Measurements from ENCODE around the gene LBHD2. TPM values are rescaled to one million over a fixed set of nuclear protein-coding genes. Genes with fewer than 3 reads are reported as not detected.

The LBHD2 gene
- total RNA-seq, 1 donor from 2014 or later: not detected

DNA sequence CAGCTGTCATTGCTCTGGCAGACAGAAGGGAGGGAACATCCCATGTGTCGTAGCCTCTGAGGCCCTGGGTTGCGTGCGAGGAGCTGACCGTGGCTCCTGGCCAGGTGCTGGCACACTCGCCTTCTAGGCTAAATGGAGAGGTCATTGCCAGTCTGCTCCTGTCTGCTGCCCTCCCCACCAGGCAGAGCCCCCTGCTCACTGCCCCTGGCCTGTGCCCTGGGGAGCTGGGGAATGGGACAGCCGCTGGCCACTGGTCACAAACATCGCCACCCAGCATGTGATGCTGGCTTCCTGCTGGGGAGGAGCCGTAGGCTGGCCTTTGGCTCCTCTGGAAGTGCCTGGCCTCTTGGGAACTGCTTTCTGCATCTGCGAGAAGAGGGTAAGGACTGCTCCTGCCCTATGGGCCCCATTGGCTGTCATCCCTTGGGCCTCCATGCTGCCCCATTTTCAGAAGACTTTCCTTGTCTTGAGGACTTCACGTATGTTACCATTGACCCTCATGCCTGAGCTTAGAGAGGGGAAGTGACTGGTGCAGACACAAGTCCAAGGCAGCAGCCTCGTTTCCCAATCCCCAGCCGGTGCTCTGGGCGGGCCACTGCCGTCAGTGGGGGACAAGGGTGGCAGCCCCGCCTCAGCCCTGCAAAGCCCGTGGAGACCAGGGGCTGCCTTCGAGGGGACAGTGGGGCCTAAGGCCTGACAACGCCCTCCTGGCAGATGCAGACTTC is 37.3 kb downstream of the LBHD2 start:
- H3K36me3 Mint-ChIP-seq: no peaks in the 10 kb centered on the region
- no peak overlapping the region for H3K27ac Mint-ChIP-seq
- H3K4me1 Mint-ChIP-seq (ENCODE audit: unreplicated experiment): peaks cover 12% of the 10 kb centered on the region
- H3K4me3 Mint-ChIP-seq: peak overlapping the region; percentile 67
- H3K27me3 Mint-ChIP-seq: peaks cover 15% of the 10 kb centered on the region
- TF ChIP-seq, protein P1, sequence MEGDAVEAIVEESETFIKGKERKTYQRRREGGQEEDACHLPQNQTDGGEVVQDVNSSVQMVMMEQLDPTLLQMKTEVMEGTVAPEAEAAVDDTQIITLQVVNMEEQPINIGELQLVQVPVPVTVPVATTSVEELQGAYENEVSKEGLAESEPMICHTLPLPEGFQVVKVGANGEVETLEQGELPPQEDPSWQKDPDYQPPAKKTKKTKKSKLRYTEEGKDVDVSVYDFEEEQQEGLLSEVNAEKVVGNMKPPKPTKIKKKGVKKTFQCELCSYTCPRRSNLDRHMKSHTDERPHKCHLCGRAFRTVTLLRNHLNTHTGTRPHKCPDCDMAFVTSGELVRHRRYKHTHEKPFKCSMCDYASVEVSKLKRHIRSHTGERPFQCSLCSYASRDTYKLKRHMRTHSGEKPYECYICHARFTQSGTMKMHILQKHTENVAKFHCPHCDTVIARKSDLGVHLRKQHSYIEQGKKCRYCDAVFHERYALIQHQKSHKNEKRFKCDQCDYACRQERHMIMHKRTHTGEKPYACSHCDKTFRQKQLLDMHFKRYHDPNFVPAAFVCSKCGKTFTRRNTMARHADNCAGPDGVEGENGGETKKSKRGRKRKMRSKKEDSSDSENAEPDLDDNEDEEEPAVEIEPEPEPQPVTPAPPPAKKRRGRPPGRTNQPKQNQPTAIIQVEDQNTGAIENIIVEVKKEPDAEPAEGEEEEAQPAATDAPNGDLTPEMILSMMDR (conservative IDR thresholded peaks at IDR 0.05): no peak
- no peaks in the 10 kb centered on the region for H3K9me3 Mint-ChIP-seq
- no peak for DNase-seq (ENCODE audit: extremely low spot score, unreplicated experiment)

DNA sequence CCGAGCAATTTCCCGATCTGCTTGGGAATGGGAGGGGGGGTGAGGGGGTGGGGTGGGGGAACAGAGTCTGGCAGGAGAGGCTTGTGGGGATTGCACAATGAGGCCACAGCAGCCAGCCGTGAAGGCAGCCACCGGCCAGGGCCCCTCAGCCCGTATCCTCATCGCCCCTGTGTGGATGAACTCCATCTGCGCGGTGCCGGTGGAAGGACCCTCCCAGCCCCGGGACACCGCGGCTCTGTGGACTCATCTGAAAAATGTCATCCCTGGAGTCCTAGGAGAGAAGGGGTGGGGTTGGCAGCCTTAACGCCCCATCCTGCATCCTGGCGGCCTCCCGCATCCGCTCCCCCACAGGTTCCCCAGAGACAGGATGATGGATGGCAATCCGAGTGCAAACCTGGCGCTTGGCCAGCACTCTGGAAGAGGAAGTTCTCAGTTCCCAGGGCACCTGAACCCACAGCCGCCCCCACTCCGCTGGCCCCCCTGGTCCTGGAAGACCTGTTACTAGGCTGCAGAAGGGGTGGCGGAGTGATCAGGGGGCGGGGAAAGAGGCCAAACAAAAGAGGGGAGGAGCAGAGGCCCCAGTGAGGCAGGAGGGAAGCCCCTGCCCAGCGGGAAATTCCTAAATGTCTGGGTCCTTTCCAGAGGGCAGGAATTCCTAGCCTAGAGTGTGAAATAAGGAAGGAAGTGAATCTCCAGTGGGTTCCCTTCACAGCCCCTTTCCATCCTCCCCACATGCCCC is 38.0 kb downstream of the LBHD2 start:
- H3K4me1 Mint-ChIP-seq (ENCODE audit: unreplicated experiment): peaks cover 14% of the 10 kb centered on the region

DNA sequence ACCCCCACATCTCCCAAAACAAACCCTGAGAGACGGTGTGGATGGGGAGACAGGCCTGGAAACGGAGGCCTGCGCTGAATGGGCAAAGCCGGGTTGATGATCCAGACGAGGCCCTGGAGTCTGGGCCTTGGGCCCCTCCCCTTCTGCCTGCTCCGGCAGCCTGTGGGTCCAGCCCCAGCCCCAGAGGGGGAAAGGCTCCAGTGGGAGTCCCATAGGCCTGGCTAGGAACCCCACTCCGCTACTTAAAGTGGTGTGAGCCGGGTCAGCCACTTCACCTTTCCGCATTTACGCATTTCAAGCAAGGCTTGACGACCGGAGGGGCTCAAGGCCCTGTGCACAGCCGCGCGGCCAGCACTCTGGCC is 38.6 kb downstream of the LBHD2 start:
- Mint-ChIP-seq H3K27ac (no peak overlapping the region), H3K27me3 (peaks cover 16% of the 10 kb centered on the region), H3K4me1 (ENCODE audit: unreplicated experiment) (peaks cover 14% of the 10 kb centered on the region), H3K36me3 (no peaks in the 10 kb centered on the region), H3K9me3 (no peaks in the 10 kb centered on the region), H3K4me3 (peak overlapping the region; percentile 76)
- no peak for DNase-seq (ENCODE audit: extremely low spot score, unreplicated experiment)
- TF ChIP-seq, protein P1 (conservative IDR thresholded peaks at IDR 0.05): no peak

More for the DNA sequence above, 38.0 kb downstream of the LBHD2 start:
- Mint-ChIP-seq H3K36me3 (no peaks in the 10 kb centered on the region), H3K9me3 (no peaks in the 10 kb centered on the region), H3K27me3 (peaks cover 16% of the 10 kb centered on the region), H3K27ac (peak overlapping the region; percentile 67), H3K4me3 (peak overlapping the region; percentile 76)
- DNase-seq (ENCODE audit: extremely low spot score, unreplicated experiment): peak; percentile 91
- TF ChIP-seq, protein P1 (conservative IDR thresholded peaks at IDR 0.05): no peak

DNA sequence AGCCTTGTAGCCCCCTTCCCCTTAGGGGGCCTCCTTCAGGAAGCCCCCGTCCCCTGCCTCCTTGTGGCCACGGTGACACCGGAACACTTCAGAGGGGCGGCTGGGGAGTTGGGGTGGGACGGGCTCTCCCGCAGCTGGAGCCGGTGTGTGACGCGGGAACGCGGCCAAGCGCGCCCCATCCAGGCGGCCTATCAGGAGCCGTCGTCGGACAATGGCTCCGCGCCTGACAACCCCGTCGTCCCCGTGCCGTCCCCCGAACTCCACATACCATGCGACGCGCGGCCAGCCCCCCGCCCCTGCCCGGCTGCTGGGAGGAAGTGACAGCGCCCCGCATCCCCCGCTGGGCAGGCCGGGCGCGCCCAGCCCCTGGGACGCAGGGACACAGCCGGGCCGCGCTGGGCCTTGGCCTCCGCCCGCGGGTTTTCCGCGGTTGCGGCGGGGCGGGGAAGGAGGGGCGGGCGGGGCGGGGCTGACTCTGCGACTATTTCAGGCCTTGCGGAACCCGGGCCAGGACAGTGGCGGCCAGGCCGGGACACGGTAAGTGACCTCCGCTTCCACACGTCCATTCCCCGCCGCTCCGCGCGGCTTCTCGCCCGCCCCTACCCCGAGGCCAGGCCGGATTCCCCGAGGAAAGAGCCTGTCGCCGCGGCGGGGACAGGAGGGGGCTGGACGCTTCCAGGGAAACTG is 39.1 kb downstream of the LBHD2 start, which contains the start of gene TNFAIP2:
TSS of gene TNFAIP2 (plus strand) at position 515 of the 687 bp plus-strand sequence. CDS start 2,997 bp downstream, outside the sequence.
- no peaks in the 10 kb centered on the region for H3K9me3 Mint-ChIP-seq
- peaks cover 14% of the 10 kb centered on the region for H3K4me1 Mint-ChIP-seq (ENCODE audit: unreplicated experiment)
- no peak for DNase-seq (ENCODE audit: extremely low spot score, unreplicated experiment)
- TF ChIP-seq, protein P1 (conservative IDR thresholded peaks at IDR 0.05): no peak
- peaks cover 16% of the 10 kb centered on the region for H3K27me3 Mint-ChIP-seq
- peak within 1 kb of the TSS; percentile 76 for H3K4me3 Mint-ChIP-seq
- peak within 1 kb of the TSS; percentile 67 for H3K27ac Mint-ChIP-seq
- H3K36me3 Mint-ChIP-seq: no peaks in the 10 kb centered on the region

DNA sequence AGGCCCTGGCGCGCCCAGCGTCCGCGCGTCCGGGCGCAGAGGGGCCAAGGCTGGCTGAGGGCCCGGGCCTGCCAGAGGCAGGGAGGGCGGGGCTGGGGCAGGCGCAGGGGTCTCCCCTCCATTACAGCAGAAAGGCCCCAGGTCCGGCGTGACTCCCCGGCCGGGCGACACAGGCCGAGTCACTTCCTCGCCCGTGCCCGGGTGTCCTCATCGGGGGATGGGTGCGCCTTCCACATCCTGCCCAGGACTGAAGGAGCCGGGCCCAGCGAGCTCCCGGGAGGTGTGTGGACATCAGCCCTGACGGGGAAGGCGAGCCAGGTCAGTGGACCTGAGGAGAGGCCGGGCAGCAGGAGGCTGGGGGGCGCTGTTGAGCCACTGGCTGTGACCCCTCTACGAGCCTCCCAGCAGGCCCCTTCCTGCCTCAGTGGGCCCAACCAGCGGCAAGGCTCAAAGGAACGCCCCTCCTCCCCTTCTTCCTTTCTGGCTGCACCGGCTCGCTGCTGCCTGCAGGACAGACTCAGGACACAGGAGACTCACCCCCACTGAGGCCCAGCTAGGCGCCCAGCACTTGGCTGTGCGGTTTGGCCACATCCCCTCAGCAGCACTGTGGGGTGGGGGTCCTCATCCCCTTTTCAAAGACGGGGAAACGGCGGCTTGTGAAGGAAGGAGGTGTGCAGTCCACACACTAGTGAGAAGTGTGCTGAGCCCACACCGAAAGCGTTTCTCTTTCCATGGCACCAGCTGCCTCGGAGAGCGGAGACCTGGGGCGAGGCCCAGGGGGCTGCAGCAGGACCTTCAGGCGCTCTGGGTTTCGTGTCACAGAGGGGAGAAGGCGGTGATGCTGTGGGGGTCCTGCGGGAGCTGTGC is 39.9 kb downstream of the LBHD2 start:
- no peak for DNase-seq (ENCODE audit: extremely low spot score, unreplicated experiment)
- peak overlapping the region; percentile 65 for H3K4me3 Mint-ChIP-seq
- H3K4me1 Mint-ChIP-seq (ENCODE audit: unreplicated experiment): peaks cover 20% of the 10 kb centered on the region
- no peaks in the 10 kb centered on the region for H3K9me3 Mint-ChIP-seq
- no peaks in the 10 kb centered on the region for H3K36me3 Mint-ChIP-seq
- H3K27ac Mint-ChIP-seq: no peak overlapping the region
- TF ChIP-seq, protein P1 (conservative IDR thresholded peaks at IDR 0.05): peak; percentile 52
- peaks cover 16% of the 10 kb centered on the region for H3K27me3 Mint-ChIP-seq

Data from type B pancreatic cell (in vitro differentiated cells).